Stimulated activated CD8-positive, alpha-beta memory T cell treated with anti-CD3 and anti-CD28 coated beads, Interleukin-12 subunit alpha, Interleukin-12 subunit beta, amount 100 ng/mL, for 1 hour (primary cell): ENCODE results near the gene CPNE6.

Experiments
- DNase-seq: peaks from one replicate; pipeline ENCODE4 v3.0.0-alpha.2; 2020; ENCODE audit warnings: low read depth

CPNE6 gene

DNA sequence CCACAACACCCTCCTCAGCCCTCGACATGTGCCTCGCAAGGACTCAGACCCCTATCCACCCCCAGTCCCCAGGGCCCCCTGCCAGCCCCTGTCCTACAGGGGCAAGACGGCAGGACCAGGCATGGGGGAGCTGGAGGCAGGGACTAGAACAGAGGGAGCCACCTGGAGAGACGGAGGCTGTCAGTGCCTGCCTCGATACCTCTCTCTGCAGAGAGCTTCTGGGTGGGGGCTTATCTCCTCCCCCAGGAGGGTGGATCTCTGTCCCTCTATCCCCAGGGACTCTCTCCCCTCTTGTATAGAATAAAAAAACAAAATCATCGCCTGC, 2.0 kb upstream of the CPNE6 start:
- DNase-seq, result no peak

DNA sequence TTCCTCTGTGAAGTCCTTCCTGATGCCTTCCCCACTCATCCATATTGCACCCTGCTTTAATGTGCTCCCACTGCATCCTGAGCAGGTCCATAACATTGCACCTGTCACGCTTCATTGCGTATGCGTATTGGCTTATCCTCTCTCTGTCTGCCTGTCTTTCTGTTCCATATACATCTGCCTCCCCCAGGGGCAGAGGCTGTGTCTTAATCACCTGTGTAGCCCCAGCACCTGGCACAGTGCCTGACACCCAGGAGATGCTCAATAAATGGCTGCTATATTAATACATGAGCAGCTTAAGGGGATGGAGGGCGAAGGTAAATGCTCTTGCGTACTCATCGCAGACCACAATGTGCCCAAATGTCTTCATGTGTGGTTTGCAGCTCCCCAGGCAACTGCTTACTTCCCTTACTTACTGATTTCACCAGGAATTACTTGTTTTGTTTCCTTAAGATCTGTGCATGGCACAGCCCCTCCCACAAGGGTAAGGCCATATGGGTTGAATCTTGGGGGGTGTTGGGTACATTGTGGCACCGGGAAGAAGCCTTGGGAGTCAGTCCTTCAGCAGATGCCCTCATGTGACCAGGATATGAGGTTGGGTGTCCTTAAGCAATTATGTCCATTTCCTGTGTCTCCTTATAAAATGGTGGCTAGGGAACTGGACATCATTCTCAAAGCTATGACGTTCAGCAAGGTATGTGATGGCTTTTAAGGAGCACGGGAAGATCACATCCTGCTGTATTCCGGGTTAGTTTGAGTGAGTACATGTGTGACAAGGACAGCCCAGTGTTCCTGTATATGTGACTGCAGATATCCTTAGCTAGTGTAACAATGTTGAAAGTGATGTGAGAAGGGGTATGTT, 848 bp upstream of the CPNE6 start:
- DNase-seq, result no peak

DNA sequence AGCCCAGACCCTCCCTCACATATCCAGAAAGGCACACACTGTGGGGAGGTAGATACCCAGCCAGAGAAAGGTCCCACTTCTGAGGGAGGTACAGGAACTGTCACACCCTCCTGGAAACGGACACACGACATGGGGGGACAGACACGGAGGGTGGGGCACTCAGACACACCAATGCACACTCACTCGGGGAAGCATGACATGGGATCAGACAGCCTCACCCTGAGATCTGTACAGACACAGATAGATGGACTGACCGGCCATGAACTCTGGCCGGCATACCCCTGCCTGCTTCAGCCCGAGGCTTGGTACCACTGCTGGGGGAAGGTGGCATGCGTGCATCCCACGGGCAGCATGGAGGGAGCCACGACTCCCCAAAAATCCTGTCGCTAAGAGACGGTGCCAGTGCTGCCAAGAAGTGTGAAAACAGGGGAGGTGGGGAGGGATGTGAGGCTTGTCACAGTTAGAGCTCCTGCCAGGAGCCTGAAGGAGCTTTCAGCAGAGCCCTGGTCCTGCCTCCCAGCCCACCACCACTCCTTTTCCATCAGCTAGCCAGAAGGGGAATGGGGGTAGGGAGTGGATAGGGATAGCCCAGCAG, 571 bp downstream of the CPNE6 start:
- no peak for DNase-seq

DNA sequence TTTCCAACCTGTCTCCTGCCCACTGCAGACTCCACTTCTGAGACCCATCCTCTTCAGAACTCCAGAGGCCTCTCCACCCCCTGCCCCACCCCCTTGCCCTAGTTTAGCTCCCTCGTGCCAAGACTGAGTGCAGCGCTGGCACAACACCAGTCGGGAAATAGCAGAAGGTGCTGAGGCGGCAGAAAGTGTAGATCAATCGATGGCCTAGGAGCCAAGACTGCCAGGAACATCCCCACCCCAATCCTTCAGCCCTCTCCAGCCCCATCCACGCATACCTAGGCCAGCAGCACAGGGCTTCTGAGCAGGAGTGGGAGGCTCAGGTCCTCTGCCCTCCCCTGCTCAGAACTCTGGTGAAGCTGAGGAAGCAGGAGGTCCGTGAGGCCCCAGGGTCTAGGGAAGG, 1.1 kb downstream of the CPNE6 start:
- no peak for DNase-seq

DNA sequence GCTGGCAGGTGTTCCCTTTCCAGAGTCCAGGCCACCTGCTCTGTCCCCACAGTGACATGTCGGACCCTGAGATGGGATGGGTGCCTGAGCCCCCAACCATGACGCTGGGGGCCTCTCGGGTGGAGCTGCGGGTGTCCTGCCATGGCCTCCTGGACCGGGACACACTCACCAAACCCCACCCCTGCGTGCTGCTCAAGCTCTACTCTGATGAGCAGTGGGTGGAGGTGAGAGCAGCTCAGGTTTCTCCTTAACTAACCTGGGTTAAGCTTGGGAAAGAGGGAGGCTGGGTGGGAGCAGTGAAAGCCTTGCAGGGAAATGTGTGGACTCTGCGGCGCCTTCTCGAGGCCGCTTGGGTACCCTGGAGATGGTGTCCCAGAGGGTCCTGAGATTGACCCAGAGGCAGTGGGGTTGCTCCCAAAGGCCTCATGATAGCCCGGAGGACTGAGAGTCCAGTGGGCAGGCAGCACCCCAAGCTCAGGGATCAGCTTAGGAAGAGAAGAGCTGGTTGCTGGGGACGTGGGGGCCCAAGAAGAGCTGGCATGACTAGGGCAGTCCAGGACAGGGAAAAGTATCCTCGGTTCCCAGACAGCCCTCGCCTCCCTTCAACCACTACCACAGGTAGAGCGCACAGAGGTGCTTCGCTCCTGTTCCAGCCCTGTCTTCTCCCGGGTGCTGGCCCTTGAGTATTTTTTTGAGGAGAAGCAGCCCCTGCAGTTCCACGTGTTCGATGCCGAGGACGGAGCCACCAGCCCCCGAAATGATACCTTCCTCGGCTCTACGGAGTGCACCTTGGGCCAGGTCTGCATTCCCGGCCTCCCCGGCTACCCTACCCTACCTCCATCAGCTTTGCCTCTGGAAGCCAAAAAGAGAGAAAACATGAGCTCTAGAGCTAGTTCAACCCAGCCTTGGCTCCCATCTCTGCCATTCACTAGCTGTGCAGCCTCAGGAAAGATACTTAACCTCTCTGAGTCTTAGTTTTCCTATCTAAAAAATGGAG, 1.8 kb downstream of the CPNE6 start:
- DNase-seq, result no peak

DNA sequence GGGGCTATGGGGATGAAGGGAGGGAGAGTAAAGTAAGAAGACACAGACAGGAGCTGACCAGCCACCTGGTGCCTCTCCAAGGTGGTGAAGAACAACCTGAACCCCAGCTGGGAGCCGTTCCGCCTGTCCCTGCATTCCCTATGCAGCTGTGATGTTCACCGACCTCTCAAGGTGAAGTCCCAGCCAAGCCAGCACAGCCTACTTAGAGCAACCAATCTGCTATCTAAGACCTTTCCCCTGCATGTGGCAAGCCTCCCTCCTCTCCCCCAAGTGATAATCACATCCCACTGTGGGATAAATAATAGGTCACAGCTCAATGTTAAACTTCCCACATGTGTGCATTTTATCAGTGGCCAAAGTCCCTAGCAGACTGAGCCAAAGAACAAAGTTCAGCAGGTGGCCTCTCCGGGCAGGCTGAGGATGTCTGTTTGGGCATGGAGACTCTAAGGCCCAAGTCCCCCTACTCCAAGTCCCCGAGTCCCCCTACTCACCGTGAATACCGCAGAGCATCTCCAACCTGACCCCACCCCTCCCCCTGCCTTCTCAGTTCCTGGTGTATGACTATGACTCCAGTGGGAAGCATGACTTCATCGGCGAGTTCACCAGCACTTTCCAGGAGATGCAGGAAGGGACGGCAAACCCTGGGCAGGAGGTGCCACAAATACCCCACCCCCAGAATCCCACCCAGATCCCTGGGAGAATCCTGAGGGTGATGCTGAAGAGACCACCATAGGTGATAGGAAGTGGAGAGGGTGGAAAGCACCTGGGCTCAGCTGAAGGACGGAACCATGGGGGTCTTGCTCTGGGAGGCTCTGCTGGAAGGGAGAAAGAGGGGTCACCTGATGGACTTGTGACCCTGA, 3.5 kb downstream of the CPNE6 start:
- no peak for DNase-seq

DNA sequence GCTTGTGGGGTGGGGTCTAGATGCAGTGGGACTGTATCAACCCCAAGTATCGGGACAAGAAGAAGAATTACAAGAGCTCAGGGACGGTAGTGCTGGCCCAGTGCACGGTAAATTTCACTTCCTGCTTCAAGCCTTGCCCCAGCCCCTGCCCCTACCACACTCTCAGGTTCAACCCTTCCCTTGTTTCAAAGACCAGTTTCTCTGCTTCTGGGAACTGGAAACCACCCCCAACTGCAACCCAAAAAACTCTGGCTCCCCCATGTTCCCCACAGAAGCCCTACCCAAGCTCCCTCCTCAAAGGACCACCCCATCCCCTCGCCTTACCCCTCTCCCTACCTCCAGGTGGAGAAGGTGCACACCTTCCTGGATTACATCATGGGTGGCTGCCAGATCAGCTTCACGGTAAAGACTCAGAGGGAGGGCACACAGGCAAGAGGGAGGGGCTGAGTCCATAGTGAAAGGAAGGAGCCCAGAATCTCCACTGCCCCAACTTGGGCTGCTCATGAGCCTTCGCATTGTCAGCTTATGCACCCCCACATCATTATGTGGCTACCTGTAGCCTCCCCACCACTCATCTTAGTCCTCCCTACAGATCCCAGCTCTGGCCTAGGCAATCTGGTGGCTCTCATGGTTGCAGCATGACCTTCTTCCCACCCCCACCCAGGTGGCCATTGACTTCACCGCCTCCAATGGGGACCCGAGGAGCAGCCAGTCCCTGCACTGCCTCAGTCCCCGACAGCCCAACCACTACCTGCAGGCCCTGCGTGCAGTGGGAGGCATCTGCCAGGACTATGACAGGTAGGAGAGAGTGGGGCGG, 4.3 kb downstream of the CPNE6 start:
- DNase-seq, result no peak

DNA sequence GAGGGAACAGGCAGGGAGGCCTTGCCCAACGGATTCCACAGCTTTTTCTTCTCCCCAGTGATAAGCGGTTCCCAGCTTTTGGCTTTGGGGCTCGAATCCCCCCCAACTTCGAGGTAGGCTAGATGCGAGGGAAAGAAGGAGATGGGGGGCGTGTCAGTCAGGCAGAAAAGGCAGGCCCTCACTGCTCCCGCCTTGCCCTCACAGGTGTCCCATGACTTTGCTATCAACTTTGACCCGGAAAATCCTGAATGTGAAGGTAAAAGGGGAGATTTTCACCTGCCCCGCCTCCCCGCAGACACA, 4.9 kb downstream of the CPNE6 start:
- DNase-seq, result no peak

DNA sequence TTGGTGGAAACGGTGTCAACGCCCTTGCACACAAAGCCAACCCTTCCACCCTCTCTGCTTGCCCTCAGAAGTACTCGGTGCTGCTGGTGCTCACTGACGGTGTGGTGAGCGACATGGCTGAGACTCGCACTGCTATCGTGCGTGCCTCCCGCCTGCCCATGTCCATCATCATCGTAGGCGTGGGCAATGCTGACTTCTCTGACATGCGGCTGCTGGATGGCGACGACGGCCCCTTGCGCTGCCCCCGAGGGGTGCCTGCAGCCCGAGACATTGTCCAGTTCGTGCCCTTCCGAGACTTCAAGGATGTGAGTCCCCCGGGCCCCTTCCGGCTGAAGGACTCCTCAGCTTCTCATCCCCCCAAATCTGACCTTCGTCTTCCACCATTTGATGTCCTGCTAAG, 5.7 kb downstream of the CPNE6 start:
- DNase-seq, result no peak

DNA sequence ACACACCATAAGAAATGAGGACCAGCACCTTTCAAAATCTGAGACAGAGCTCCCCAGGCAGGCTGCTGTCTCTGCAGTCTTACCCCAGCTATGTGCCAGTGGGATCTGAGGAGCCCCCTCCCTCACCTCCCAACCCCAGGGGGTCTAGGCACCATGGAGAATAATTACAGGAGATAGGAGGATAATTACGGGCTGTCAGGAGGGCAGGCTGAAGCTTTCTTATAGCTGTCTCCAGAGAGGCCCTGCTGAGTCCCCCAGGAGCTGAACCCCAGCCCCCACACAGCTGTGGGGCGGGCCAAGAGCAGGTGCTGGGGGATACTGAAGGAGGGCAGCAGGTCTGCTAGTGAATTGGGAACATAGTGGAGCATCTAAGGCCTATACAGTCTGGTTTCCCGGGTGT, 6.8 kb downstream of the CPNE6 start:
- no peak for DNase-seq

DNA sequence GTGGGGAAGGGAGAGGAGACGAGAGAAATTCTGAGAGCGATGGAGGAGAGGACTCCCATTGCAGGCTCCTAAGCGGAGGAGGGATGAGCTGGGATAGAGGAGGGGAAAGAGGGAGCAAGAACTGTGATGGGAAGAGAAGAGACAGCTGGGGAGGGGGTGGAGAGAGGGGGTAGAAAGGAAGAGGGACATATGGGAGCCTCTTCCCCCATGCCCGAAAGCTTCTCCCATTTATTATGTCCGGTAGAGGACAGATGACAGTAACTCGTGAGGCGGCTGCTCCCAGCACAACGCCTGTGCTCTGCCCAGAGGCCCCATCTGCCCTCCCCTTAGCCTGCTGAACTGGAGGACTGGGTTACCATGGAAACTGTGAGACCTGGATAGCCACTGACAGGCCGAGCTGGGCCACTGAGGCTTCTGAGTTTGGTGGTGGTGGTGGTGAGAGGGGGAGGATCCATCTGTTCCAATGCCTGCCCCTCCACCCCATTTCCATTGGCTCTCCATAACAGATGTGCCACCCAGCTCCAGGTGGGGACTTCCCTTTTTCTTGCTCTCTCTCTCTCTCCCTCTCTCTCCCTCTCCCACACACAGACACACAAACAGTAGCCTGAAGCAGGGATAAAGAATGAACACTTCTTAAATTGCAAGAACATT, 8.3 kb downstream of the CPNE6 start:
- DNase-seq, result no peak

GRCh38 chr14:24080142-24080530, 8.8 kb downstream of the CPNE6 start:
- no peak for DNase-seq

DNA sequence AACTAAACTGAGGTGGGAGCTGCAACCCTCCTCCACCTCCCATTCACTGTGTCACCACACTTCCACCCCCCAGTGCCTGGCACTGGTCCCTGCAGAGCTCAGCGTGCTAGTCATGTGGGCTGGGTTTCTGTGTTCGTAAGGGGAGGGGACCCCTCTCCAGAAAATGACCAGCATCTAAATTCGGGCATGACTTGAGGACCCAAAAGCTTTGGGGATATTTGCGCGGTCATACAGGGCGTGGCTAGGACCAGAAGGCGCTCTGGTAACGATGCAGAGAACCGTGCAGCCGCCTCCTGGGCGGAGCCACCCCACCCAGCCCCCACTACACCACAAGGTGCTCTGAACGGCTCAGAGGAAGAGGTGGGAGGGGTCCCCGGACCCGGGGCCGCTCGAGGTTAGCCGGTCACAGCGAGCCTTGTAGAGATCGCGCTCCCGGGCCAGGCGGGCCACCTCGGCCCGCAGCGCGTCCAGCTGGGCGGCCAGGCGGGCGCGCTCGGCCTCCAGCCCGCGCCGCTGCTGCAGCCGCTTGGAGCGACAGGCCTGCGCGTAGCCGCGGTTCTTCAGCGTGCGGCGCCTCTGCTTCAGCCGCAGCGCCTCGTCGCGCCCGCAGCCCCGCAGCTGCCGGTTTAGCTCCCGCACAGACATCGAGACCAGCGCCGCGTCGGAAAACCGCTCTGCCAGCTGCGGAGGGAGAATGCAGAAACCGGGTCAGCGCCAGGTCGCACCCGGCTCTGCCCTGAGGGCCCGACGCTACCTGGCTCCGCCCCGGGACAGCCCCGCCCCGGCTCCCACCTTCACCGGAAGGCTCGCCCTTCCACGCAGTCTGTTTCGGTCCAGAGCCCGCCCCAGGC, 9.8 kb downstream of the CPNE6 start:
- DNase-seq, result peak; percentile 43

DNA sequence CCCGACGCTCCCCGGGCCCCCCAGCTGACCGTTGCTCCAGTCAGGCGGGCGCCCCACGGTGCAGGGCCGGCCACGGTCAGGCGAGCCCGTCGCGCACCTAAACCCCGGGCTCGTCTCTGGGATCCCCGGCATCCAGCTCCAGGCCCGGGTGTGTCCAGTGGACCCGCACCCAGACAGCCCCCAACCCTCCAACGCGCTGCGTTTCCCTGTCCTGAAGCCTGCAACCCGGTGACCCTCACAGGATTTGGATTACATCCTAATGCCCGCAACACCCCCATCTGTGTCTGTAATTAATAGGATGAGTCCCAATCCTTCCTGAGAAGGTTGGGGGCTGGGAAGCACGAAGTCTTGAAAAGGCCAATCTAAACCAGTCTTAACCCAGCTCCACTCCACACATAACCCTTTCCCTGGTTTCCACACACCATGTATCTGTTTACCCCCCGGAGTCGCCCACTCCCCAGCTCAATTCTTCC, 10.4 kb downstream of the CPNE6 start:
- no peak for DNase-seq

DNA sequence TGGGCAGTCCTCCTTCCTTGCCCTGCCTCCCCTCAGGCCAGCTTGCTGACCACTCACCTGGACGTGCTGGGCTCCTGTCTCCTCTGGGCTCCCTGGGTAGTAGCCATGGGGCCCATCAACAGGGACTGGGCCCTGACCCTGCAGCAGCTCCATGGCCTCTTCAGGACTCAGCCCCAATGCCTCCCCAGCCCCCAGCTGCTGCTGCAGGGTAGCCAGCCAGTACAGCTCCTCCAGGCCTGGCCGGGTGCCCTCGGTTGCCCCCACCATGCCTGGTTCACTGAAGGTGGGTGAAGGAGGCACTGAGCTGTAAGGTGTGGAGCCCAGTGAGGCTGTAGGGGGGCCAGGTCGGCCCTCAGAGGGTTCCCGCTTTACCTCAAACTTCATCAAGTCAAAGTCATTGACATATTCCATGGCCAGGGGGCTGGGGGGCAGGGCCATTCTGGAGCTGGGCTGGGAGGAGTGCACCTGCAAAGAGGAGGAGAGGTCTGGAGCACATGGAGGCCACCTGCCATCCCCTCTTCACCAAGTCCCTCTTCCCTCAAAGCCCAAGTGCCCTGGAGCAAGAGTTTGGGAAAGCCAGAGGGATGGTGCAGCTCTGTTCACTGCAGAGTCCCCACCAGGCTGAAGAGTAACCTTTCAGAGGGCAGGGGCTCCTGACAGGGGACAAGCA, 11.2 kb downstream of the CPNE6 start:
- no peak for DNase-seq

- DNase-seq, result no peak
These were observed 12.1 kb downstream of the CPNE6 start for GRCh38 chr14:24083462-24083861.

DNA sequence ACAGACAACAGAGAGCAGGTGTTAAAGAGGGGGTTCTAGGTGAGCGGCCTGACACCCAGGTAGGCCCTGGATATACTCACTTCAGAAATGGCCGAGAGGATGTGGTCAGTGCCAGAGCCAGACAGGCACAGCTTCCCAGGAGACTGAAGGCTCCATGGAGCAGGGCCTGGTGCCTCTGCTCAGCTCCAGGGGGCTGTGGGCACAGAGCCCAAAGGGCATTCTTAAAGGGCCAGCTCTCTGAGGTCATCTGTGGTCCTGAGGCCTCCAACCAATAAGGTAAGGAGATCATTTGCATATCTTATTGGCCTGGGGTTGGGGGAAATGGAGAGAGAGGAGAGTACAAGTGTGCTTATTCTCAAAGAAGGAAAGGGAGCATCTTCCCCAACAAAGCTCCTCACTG, 13.1 kb downstream of the CPNE6 start:
- no peak for DNase-seq

DNA sequence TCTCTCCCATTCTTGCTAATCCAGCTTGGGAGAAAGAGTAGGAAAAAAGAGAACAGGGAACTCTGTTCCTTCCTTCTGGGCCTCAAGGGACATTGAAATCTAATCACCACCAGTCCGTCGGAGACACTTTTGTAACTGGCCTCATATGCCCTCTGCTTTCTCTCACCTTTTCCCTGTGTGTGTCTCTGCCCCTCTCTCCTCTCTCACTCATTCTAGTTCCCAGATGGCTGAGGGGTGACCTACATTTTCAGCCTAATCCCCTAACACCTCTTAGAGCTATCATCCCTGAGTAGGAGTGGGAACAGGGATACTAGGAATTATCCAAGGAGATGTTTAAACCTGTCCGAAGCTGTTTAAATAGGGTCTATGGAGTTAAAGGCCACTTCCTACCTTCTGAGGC, 13.9 kb downstream of the CPNE6 start:
- no peak for DNase-seq
